Measurements from ENCODE around the gene ZNF384.

Gene ZNF384

GRCh38 chr12:6696690-6697583 lies 7.8 kb upstream of the ZNF384 start:
- Histone ChIP-seq H3K4me3 (ENCODE audit: low read depth, low read length) (no peak overlapping the region), H3K36me3 (ENCODE audit: control insufficient read depth in 2 of 2, insufficient read depth in 1 of 2, low read length in 2 of 2) (peaks cover 0 to 20% of the 10 kb centered on the region in 2 experiments; a peak in 1 of 3 replicates), H3K27ac (ENCODE audit: extremely low read depth, low read depth, low read length) (no peak overlapping the region), H3K4me1 (ENCODE audit: control insufficient read depth, insufficient read depth, low read length) (no peaks in the 10 kb centered on the region), H3K9me3 (ENCODE audit: control insufficient read depth, insufficient read depth, low read depth, low read length) (no peaks in the 10 kb centered on the region)
- no peak for TF ChIP-seq PRDM10 (tag by site-specific recombination; IDR thresholded peaks at IDR 0.05)
- no peak for TF ChIP-seq HIC1 (tag by site-specific recombination; IDR thresholded peaks at IDR 0.05)
- no peak for TF ChIP-seq YY2 (tag by site-specific recombination; IDR thresholded peaks at IDR 0.05)
- TF ChIP-seq ZNF335 (tag by site-specific recombination; conservative IDR thresholded peaks at IDR 0.05), result no peak
- TF ChIP-seq ZNF292 (tag by site-specific recombination; IDR thresholded peaks at IDR 0.05; ENCODE audit: borderline replicate concordance, low read depth), result no peak
- TF ChIP-seq ZBTB20 (tag by site-specific recombination; IDR thresholded peaks at IDR 0.05), result no peak
- no peak for TF ChIP-seq ZNF354C (tag by site-specific recombination; IDR thresholded peaks at IDR 0.05; ENCODE audit: borderline replicate concordance, low read depth)
- no peak for TF ChIP-seq OVOL3 (tag by site-specific recombination; IDR thresholded peaks at IDR 0.05)
- TF ChIP-seq ZNF645 (tag by site-specific recombination; IDR thresholded peaks at IDR 0.05), result no peak
- no peak for TF ChIP-seq ZNF560 (tag by site-specific recombination; IDR thresholded peaks at IDR 0.05; ENCODE audit: borderline replicate concordance)
- TF ChIP-seq KLF1 (tag by site-specific recombination; IDR thresholded peaks at IDR 0.05), result no peak
- TF ChIP-seq ZNF768 (tag by site-specific recombination; IDR thresholded peaks at IDR 0.05), result no peak
- no peak for TF ChIP-seq ZNF529 (tag by site-specific recombination; IDR thresholded peaks at IDR 0.05; ENCODE audit: insufficient replicate concordance)
- ChIA-PET POLR2A (interaction anchor here (0.5 to 1.0 kb wide), 3 partner anchors 69 to 117 kb away, joined by 3 to 12 read pairs (median 4); no protein-coding TSS in a partner anchor), CTCF (interaction anchor here (0.5 to 1.5 kb wide), 4 partner anchors 24 to 411 kb away, joined by 3 to 5 read pairs (median 4); no protein-coding TSS in a partner anchor)

GRCh38 chr12:6695313-6696045 lies 6.3 kb upstream of the ZNF384 start:
- TF ChIP-seq ZNF548 (tag by site-specific recombination; IDR thresholded peaks at IDR 0.05), result no peak
- TF ChIP-seq ZNF624 (tag by site-specific recombination; IDR thresholded peaks at IDR 0.05), result no peak
- no peak for TF ChIP-seq ZBTB20 (tag by site-specific recombination; IDR thresholded peaks at IDR 0.05)
- no peak for TF ChIP-seq ZNF707 (tag by site-specific recombination; IDR thresholded peaks at IDR 0.05)
- no peak for TF ChIP-seq KLF17 (tag by site-specific recombination; IDR thresholded peaks at IDR 0.05)
- TF ChIP-seq GLIS1 (tag by site-specific recombination; IDR thresholded peaks at IDR 0.05), result peak; percentile 50; the same call in 1 of the 2 replicates
- no peak for TF ChIP-seq ZNF391 (tag by site-specific recombination; IDR thresholded peaks at IDR 0.05; ENCODE audit: borderline replicate concordance, low read depth)
- no peak for TF ChIP-seq ZSCAN16 (tag by site-specific recombination; IDR thresholded peaks at IDR 0.05)
- TF ChIP-seq GLIS2 (tag by site-specific recombination; IDR thresholded peaks at IDR 0.05), result no peak
- Histone ChIP-seq H3K4me3 (ENCODE audit: low read depth, low read length) (no peak overlapping the region), H3K4me1 (ENCODE audit: control insufficient read depth, insufficient read depth, low read length) (0 out of 2 replicates have a peak, but pooled peaks cover under 1% of the 10 kb centered on the region), H3K36me3 (ENCODE audit: control insufficient read depth in 2 of 2, insufficient read depth in 1 of 2, low read length in 2 of 2) (peaks cover 0 to 24% of the 10 kb centered on the region in 2 experiments; a peak in 1 of 3 replicates), H3K9me3 (ENCODE audit: control insufficient read depth, insufficient read depth, low read depth, low read length) (no peaks in the 10 kb centered on the region), H3K27ac (ENCODE audit: extremely low read depth, low read depth, low read length) (no peak overlapping the region)
- POLR2A ChIA-PET, result interaction anchor here (0.7 to 1.5 kb wide), 2 partner anchors 71 to 82 kb away, joined by 3 read pairs; no protein-coding TSS in a partner anchor
- CTCF ChIA-PET, result interaction anchor here (0.6 to 1.5 kb wide), 7 partner anchors 11 to 132 kb away, joined by 3 to 5 read pairs (median 3); partner anchors contain the start of gene COPS7A
